MM.1S (cell line): ENCODE measurements around the gene ZNF506.
"Not testable (repeated sequence)": the region's sequence is repeated elsewhere in the genome, so short reads cannot be mapped to it uniquely, and the experiment has no call there.

ENCODE experiments used
- CTCF ChIP-seq: fragments of 300-600 bp; sonication (generic); IDR thresholded peaks from 2 replicates; pipeline ENCODE4 v1.5.1; 2016; ENCODE audit warnings: antibody characterized with exemption, low read length, mixed read lengths
- EZH2 ChIP-seq: fragments of 300-600 bp; sonication (generic); optimal IDR thresholded peaks from 2 replicates; pipeline ENCODE3; 2017; ENCODE audit warnings: low read depth, mild to moderate bottlenecking, antibody characterized with exemption, low read length, mixed read lengths

DNA sequence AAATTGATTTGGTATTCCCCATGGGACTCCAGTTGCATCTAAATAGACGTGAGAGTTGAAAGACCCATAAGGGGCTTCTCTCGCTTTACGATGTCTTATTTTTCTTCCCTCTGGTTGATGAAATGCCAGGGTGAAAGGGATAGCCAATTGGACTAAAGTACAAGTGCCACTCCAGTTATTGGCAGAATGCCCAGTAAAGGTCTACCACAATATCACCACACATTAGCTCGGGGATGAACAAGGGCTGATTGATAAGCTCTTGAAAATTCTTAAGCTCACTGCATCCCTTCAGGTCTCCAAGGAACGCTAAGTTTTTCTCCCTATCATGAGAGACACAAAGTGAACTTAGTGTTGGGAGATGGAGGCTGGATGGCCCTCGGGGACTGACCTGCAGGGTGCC lies 39.8 kb downstream of the ZNF506 start:
- not testable (repeated sequence) for TF ChIP-seq CTCF, EZH2
